T-helper 2 cell treated with Interferon-gamma antibody and Interleukin-4, amounts not matched to agents 5 μg/mL and 100 μg/mL, for 36 hours (primary cell): ENCODE measurements around the gene COQ3.

Experiments
- DNase-seq: peaks from one replicate; pipeline ENCODE4 v3.0.0; 2021; ENCODE audit warnings: low spot score
- H3K27ac Mint-ChIP-seq: one replicate; pipeline ENCODE4 v1.8.0; 2021; ENCODE audit warnings: mild to moderate bottlenecking, mixed read lengths
- H3K27me3 Mint-ChIP-seq: one replicate; pipeline ENCODE4 v1.8.0; 2021; ENCODE audit warnings: low read depth, mixed read lengths
- H3K36me3 Mint-ChIP-seq: one replicate; pipeline ENCODE4 v1.8.0; 2021; ENCODE audit warnings: low read depth, mixed read lengths
- H3K4me1 Mint-ChIP-seq: one replicate; pipeline ENCODE4 v1.8.0; 2021; ENCODE audit warnings: low read depth, mixed read lengths
- H3K4me3 Mint-ChIP-seq: one replicate; pipeline ENCODE4 v1.8.0; 2022; ENCODE audit warnings: mild to moderate bottlenecking, moderate library complexity, mixed read lengths
- H3K9me3 Mint-ChIP-seq: one replicate; pipeline ENCODE4 v1.8.0; 2021; ENCODE audit warnings: mixed read lengths

COQ3 gene

DNA sequence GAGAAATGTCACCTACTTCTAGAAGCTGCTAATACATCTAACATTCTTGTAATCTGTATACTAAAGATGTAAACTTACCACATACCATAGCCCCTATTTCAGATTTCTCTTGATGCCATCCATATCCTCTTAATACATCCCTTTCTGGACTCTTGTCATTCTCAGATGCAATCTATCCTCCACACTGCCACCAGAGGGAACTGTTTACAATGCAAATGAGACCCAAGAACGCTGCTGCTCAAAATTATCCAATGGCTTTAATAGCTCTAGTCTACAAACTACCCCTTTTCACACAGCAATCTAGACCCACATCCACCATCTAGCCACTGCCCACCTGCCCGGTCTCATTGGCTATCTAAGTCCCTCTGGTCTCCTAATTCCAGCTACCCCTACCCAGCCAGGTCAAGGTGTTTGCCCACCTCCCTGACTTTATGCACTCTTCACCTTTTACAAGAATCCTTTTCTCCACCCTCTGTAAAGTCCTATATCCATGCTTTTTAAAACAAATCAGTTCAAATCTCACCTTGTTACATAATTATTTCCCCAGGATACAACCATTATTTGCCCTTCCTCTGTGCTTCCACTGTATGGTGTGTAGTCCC, 59.4 kb downstream of the COQ3 start:
- Mint-ChIP-seq H3K36me3 (no peaks in the 10 kb centered on the region), H3K4me3 (no peak overlapping the region), H3K4me1 (peaks cover 6% of the 10 kb centered on the region), H3K27me3 (peaks cover 26% of the 10 kb centered on the region), H3K27ac (no peak overlapping the region), H3K9me3 (no peaks in the 10 kb centered on the region)
- DNase-seq = no peak

DNA sequence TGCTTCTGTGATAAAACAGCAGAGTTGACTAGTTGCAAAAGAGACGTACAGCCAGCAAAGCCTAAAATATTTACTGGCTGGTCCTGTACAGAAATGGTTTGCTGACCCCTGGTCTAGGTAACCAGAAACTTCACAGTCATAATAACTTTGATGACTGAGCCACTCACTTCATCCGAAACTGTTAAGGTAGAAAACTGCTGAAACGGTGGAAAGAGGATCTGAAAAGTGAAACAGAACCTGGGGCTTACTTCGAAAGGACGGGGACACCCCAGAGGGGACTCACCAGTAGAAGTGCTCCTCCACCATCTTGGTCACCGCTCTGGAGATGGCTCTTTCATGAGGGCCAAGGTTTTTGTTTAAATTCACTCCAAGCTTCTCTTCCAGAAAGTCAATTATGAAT, 60.9 kb downstream of the COQ3 start:
- Mint-ChIP-seq H3K27ac (no peak overlapping the region), H3K9me3 (no peaks in the 10 kb centered on the region), H3K36me3 (no peaks in the 10 kb centered on the region), H3K4me3 (no peak overlapping the region), H3K4me1 (peaks cover 6% of the 10 kb centered on the region), H3K27me3 (peaks cover 12% of the 10 kb centered on the region)
- no peak for DNase-seq

DNA sequence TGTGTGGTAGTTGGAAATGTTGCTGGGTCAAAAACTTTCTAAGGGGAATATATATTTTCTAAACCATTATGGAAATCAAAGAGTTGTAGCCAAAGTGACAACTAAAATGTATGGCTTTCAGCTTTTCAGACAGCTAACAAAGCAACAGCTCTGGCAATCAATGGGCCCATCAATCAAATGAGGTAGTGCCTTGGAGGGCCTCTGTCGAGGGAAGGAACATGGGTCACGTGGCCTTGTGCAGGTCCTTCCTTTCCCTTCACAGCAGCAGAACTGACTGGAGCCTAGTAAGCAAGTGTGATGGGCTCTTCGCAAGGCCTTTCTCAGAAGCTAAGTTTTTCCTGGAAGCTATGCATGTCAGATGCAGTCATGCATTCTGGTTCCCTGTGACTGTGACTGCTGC, 62.5 kb downstream of the COQ3 start:
- Mint-ChIP-seq H3K4me1 (peaks cover 6% of the 10 kb centered on the region), H3K27me3 (peaks cover 4% of the 10 kb centered on the region), H3K36me3 (no peaks in the 10 kb centered on the region), H3K9me3 (no peaks in the 10 kb centered on the region), H3K4me3 (no peak overlapping the region), H3K27ac (no peak overlapping the region)
- DNase-seq = no peak

DNA sequence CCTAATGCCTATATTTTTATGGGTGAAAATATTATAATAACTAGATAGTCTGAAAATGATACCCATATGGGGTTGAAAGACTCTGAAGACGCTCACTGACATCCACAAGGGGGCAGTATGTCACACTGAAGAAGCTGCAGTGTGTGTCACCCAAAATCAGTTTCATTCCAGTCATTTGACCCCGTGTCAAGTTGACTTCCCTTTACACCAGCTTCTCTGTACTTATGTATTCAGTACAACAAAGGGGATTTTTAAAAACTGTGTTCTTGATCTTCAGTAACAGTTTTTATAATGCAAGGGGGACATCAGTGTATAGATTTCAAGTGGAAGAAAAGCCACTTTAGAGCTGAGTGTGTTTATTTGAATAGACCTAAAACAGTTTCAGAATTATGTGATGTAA, 63.8 kb downstream of the COQ3 start:
- Mint-ChIP-seq H3K4me1 (peaks cover 6% of the 10 kb centered on the region), H3K4me3 (no peak overlapping the region), H3K9me3 (no peaks in the 10 kb centered on the region), H3K36me3 (no peaks in the 10 kb centered on the region), H3K27me3 (no peaks in the 10 kb centered on the region), H3K27ac (no peak overlapping the region)
- DNase-seq = peak; percentile 50

DNA sequence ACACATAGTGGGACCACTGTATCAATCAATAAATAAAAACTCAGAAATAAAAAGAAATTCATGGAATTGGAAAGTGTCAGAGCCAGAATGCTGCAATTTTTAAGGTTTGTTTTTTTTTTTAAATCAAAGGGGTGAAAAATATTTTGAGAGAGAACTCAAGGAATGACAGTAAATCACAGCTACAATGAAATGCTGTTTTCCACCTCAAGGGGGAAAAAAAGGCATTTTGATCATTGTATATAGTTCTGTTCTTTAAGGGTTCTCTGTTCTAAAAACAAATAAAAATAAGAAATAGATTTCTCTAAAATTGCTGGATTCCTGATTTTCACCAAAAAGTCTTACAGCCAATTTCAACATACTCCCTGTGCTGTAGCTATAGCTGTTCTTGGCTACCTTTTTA, 69.0 kb downstream of the COQ3 start:
- Mint-ChIP-seq H3K27ac (no peak overlapping the region), H3K27me3 (peaks cover 5% of the 10 kb centered on the region), H3K9me3 (no peaks in the 10 kb centered on the region), H3K4me3 (no peak overlapping the region), H3K36me3 (no peaks in the 10 kb centered on the region), H3K4me1 (peaks cover 2% of the 10 kb centered on the region)
- DNase-seq = no peak
